HG03565 (cell line): ENCODE data around the gene LRMDA.
"Not testable (repeated sequence)": the region's sequence is repeated elsewhere in the genome, so short reads cannot be mapped to it uniquely, and the experiment has no call there.

Experiments used
- ATAC-seq: cut with Tn5 transposase; IDR thresholded peaks from one replicate; pipeline ENCODE4 v1.9.1; 2021; ENCODE audit warnings: mild to moderate bottlenecking, moderate library complexity; ENCODE audit not compliant: unreplicated experiment

LRMDA gene

GRCh38 chr10:76487582-76487981 lies 1056.2 kb downstream of the LRMDA start:
- no peak for ATAC-seq

DNA sequence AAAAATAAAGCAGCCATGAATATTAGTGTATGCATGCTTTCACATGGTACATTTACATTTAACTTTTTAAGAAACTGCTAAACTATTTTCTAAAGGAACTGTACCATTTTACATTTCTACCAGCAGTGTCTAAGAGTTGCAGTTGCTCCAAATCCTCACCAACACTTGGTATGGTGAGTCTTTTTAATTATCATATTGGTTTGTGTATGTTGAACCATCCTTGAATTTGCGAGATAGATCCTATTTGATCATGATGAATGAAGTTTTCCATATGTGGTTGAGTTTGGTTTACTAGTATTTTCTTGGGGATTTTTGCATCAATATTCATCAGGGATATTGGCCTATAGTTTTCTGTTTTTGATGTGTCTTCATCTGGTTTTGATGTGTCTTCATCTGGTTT lies 1057.2 kb downstream of the LRMDA start:
- ATAC-seq = no peak

DNA sequence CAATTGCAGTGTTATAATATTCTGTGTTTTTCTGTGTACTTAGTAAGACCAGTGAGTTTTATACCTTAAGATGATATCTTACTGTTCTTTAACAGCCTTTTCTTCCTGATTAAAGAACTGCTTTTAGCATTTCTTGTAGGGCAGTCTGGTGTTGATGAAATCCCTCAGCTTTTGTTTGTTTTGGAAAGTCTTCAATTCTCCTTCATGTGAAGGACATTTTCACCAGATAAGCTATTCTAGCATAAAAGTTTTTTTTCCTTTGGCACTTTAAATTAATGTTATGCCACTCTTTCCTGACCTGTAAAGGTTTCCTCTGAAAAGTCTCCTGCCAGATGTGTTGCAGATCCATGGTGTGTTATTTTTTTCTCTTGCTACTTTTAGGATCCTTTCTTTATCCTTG lies 1059.8 kb downstream of the LRMDA start:
- ATAC-seq = no peak

DNA sequence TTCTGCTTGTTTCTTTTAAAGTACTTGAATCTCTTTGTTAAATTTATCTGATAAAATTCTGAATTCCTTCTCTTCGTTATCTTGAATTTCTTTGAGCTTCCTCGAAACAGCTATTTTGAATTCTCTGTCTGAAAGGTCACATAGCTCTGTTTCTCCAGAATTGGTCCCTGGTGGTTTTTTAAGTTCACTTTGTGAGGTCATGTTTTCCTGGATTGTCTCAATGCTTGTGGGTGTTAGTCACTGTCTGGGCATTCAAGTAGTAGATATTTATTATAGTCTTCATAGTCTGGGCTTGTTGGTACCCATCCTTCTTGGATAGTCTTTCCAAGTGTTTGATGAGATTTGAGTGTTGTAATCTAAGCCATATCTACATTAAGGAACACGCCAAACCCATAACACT lies 1060.6 kb downstream of the LRMDA start:
- ATAC-seq = no peak

DNA sequence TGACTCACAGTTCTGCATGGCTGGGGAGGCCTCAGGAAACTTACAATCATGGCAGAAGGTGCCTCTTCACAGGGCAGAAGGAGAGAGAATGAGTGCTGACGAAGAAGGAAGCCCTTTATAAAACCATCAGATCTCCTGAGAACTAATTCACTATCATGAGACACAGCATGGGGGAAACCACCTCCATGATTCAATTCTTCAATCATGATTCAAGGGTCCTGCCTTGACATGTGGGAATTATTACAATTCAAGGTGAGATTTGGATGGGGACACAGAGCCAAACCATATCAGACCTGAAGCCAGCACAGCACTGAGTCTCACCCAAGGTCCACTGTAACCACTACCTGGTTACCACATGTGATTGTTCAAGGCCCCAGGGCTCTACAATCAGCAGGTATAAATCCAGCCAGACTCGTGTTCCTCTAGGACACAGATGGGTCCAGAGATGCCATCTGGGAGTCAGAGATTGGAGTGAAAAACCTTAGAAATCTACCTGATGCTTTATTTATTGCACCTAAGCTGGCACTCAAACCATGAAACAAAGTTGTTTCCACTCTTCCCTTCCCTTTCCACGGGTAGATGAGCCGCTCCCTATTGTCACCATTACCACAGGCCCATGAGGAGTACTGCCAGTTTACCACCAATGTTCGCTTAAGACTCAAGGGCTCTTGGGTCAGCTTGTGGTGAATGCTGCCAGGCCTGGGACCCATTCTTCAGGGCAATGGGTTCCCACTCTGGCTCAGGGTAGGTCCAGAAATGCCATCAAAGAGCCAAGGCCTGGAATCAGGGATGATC lies 1061.5 kb downstream of the LRMDA start:
- ATAC-seq = no peak

DNA sequence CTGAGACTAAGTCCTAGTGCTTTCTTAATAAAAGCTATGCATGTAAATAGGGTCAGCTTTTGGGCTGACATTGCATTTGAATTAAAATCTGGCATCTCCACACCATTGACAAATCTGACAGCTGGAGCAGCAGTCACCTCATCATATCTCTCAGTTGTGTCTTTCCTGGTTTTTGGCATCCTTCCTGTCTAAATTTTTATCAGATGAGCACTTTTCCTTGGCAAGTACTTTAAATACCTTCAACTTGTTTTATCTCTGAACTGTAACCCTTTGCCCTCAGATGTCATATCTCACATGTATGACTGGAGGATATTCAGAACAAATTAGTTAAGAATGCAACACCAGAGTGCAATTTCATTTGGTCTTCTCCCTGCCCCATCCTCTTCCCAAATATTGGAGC lies 1066.2 kb downstream of the LRMDA start:
- ATAC-seq = no peak

GRCh38 chr10:76504823-76505222 lies 1073.4 kb downstream of the LRMDA start:
- ATAC-seq = no peak

- no peak for ATAC-seq
Observed at GRCh38 chr10:76509446-76509845, 1078.0 kb downstream of the LRMDA start.

DNA sequence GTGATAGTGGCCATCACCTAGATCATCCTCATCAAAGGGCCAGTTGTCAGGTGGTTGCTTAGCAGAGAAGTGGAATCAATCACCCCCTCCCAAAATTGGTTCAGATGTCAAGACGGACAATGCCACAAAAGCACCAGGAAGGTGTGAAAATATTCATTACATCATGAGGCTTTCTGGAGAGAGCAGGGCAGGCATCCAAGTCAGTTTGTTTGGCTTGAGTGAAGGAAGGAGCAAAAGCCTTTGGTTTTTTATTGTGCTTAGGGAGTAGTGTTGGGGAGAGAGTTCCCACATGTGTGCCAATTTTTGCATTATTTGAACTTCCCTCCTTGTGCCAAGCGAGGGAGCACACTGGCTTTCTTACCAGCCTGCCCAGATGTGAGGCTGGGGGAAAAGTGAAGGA lies 1082.9 kb downstream of the LRMDA start:
- ATAC-seq = no peak

DNA sequence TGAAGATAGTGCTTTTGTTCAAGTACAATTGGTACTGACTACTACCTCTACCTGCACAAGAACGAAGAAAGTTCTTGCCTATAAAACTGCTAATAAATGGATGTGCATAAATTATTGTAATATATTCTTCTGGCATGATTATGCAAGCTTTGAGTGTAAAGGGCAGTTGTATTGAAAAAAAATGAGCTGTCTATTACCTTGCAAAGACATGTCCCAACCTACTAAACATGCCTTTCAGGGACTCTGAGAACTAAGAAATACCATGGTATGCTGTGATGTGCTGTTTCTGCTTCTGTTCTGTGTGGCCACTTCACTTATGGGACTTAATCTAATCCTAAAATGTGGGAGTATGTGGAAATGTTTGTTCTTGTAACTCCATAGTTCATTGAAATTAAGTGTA lies 1083.4 kb downstream of the LRMDA start:
- no peak for ATAC-seq

- ATAC-seq = no peak
Observed at GRCh38 chr10:76522547-76522946, 1091.1 kb downstream of the LRMDA start.

- ATAC-seq = no peak
Observed at GRCh38 chr10:76523246-76523645, 1091.8 kb downstream of the LRMDA start.

DNA sequence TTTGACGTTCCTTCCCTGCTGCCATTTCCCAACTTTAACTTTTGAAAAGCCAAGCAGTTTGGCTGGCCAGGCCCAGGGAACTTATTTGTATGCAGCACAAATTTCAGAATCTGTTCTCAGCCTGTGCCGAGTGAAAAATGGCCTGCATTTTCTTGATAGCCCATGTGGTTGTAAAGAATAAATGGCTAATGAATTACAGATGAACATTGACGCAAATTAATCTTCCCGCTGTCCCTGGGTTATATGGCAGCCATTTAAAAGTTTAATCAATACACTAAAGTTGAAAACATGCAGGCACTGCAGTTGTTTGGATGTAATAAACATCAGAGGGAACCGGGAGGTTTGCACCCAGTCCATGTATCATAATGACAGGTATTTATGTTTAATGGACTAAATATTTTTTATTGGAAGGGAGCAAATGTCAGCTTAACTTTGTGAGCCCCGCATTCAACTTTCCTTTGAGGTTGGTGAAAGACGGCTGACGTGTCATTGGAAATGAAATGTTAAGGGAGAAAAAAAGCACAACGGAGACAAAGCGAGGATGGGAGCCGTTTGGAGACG lies 1092.4 kb downstream of the LRMDA start:
- no peak for ATAC-seq

DNA sequence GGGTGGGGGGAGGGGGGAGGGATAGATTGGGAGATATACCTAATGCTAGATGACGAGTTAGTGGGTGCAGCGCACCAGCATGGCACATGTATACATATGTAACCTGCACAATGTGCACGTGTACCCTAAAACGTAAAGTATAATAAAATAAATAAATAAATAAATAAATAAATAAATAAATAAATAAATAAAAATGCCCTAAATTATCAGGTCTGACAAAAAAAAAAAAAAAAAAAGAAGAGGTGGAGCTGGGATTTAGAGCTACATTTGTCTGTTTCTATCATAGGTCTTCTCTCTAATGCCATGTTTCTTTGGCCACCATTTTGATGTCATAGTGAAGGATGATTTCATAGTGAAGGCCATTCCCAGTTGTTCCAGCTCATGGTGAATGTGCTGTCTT lies 1095.4 kb downstream of the LRMDA start:
- not testable (repeated sequence) for ATAC-seq

- ATAC-seq = no peak
Observed at GRCh38 chr10:76540331-76540730, 1108.9 kb downstream of the LRMDA start.

DNA sequence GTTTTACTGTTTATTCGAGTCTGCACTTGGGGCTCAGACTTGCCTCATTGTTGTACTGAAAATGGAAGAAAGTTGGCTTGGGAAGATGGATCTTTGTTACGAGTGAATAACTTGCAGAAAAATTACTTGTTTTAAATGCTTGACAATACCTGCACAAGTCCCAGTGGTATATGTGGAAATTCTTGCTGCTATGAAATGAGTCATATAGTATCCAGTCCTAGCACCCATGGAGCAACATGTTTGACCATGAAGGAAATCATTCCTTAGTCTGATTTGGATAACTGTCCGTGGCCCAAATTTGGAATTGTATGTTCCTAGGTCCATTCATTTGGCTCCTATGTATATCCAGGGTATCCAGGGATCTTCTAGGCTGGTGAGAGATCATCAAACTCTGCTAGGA lies 1109.4 kb downstream of the LRMDA start:
- no peak for ATAC-seq

- ATAC-seq = no peak
Observed at GRCh38 chr10:76541852-76542251, 1110.4 kb downstream of the LRMDA start.

DNA sequence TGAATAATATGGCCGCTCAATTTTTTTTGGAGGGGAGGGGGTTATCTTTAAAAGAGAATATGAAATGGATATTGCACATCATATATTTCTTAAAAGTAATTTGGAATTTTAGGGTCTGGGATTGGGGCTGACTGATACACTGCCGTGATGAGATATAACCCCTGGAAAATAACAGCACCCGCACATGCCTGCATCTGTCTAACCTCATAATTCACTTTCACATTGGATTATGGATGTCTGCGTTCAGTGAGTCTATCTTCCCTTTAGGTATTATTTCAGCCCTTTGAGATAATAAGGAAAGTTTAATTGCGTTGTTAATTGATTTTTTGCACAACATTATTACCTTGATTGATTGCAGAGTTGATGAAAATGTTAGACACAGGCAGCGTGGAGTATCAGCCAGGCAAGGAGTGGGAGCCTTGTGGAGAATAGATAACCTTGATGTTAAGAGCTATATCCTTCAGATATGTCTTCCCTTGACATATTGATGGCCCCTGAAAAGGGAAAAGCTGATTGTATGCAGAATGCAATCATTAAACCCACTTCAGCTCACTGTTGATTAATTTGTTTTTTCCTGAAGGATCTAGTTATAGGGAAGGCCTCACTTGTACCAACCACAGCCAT lies 1111.0 kb downstream of the LRMDA start:
- no peak for ATAC-seq

DNA sequence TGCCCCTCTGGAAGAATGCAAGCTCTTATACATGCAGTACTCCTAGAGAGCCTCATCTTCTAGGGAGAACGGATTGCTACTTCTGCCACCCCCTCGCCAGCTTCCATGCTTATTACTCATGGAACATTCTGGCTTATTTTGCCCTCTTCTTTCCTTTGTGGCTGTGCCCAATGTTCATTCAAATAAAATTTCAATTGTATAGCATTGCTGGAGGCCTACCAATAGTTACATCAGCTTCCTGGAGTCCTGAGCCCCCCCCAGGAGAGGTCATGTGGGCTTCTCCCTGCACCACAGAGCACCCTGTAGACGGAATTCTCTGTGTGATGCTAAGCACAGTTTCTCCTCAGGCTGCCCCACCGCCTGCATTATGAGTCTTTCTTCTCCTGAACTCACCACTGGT lies 1112.2 kb downstream of the LRMDA start:
- no peak for ATAC-seq

DNA sequence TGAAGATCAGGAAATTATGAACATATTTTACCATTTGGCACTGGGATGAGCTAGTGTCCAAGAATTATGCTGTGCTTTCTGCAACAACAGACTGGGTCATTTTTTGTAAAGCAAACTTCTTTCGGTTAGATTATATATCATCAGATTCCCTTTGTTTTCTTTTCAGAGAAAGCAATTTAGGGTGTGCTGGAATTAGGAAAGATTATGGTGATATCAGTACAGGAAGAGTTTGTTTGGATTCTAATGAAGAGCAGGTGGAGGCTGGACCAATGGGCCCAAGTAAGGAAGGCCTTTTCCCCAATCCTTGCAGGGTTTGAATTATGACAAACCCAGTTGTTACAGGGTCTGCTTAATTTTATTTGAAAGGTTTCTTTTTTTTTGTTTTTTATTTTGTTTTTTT lies 1113.4 kb downstream of the LRMDA start:
- ATAC-seq = no peak

DNA sequence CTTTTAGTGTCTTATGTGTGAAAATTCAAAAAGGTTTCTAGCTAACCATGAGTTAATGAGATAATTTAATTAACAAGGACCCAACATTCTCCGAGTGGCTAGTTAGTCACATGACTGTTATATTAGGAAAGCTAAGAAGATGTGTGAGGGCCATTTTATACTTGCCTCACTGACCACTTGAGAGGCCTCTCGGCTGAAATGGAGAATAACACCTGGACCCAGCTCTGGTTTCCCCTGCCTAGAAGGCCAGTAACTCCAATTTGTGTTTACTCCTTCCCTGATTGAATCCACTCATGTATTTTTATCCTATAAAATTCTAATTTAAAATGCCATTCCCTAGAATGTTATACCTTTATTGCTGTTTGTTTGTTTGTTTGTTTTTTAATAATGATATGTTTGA lies 1115.0 kb downstream of the LRMDA start:
- ATAC-seq = no peak

GRCh38 chr10:76547352-76547972 lies 1116.0 kb downstream of the LRMDA start:
- peak; percentile 80 for ATAC-seq
